HG03196 (cell line): ENCODE data around the gene STH.
"Not testable (repeated sequence)": the region's sequence is repeated elsewhere in the genome, so short reads cannot be mapped to it uniquely, and the experiment has no call there.

Source experiments
- ATAC-seq: cut with Tn5 transposase; IDR thresholded peaks from one replicate; pipeline ENCODE4 v1.9.1; 2021; ENCODE audit not compliant: unreplicated experiment

STH gene

GRCh38 chr17:46002311-46002972 lies 3.4 kb downstream of the STH start:
- ATAC-seq: no peak

GRCh38 chr17:46002973-46003316 lies 3.9 kb downstream of the STH start:
- no peak for ATAC-seq

GRCh38 chr17:46003907-46004748 lies 5.1 kb downstream of the STH start:
- ATAC-seq: no peak

GRCh38 chr17:46006082-46006481 lies 7.0 kb downstream of the STH start:
- ATAC-seq: not testable (repeated sequence)

GRCh38 chr17:46007461-46007965 lies 8.5 kb downstream of the STH start:
- ATAC-seq: no peak

GRCh38 chr17:46008591-46008990 lies 9.5 kb downstream of the STH start:
- no peak for ATAC-seq

GRCh38 chr17:46009681-46010596 lies 10.9 kb downstream of the STH start:
- ATAC-seq: no peak

GRCh38 chr17:46010597-46011186 lies 11.6 kb downstream of the STH start:
- ATAC-seq: no peak

GRCh38 chr17:46011711-46012505 lies 12.9 kb downstream of the STH start:
- ATAC-seq: no peak

GRCh38 chr17:46012506-46013079 lies 13.5 kb downstream of the STH start:
- no peak for ATAC-seq

GRCh38 chr17:46013127-46013501 lies 14.1 kb downstream of the STH start:
- no peak for ATAC-seq

- no peak for ATAC-seq
Observed at GRCh38 chr17:46013502-46014165, 14.6 kb downstream of the STH start.

GRCh38 chr17:46019408-46019925 lies 20.4 kb downstream of the STH start:
- not testable (repeated sequence) for ATAC-seq

- ATAC-seq: peak; percentile 60
Observed at GRCh38 chr17:46020023-46020761, 21.1 kb downstream of the STH start.

GRCh38 chr17:46020998-46021397 lies 21.9 kb downstream of the STH start:
- no peak for ATAC-seq

- ATAC-seq: not testable (repeated sequence)
Observed at GRCh38 chr17:46023366-46023765, 24.3 kb downstream of the STH start.

- ATAC-seq: no peak
Observed at GRCh38 chr17:46023783-46024388, 24.8 kb downstream of the STH start.

- no peak for ATAC-seq
Observed at GRCh38 chr17:46024590-46024989, 25.5 kb downstream of the STH start.
